Coronary artery (tissue), 2 donors: ENCODE measurements around the gene DLG2.
A peak's percentile ranks its signal among the peaks of the same experiment; 100 is the strongest.

Source experiments
- DNase-seq: peaks from one replicate; pipeline ENCODE4 v3.0.0-alpha.2; 2017; ENCODE audit warnings: low spot score
- H3K27ac ChIP-seq, 2 donors: fragments of 200-600 bp; sonication (generic); one replicate each; pipeline ENCODE4 v1.5.1; 2016 to 2019
- H3K4me3 ChIP-seq: fragments of 200-600 bp; sonication (generic); 2 replicates; pipeline ENCODE4 v1.5.1; 2016; ENCODE audit warnings: mild to moderate bottlenecking, moderate library complexity
- CTCF ChIP-seq: fragments of 200-600 bp; sonication (generic); IDR thresholded peaks from one replicate; pipeline ENCODE4 v1.5.1; 2019; ENCODE audit warnings: antibody characterized with exemption

DLG2 gene

GRCh38 chr11:83693306-83693992 lies 1933.7 kb downstream of the DLG2 start:
- no peak overlapping the region for H3K4me3 ChIP-seq
- no peak for TF ChIP-seq CTCF
- DNase-seq: no peak
- H3K27ac ChIP-seq: no peak overlapping the region

GRCh38 chr11:83692675-83693074 lies 1934.5 kb downstream of the DLG2 start:
- no peak for DNase-seq
- no peak for TF ChIP-seq CTCF
- Histone ChIP-seq H3K4me3 (no peak overlapping the region), H3K27ac (no peak overlapping the region)

GRCh38 chr11:83691451-83691950 lies 1935.6 kb downstream of the DLG2 start:
- H3K27ac ChIP-seq: no peak overlapping the region
- no peak for TF ChIP-seq CTCF
- DNase-seq: no peak
- H3K4me3 ChIP-seq: peak overlapping the region; percentile 46

- TF ChIP-seq CTCF: no peak
- Histone ChIP-seq H3K4me3 (no peak overlapping the region), H3K27ac (no peak overlapping the region)
- DNase-seq: no peak
Measured at GRCh38 chr11:83689144-83689780, 1937.9 kb downstream of the DLG2 start.

- DNase-seq: no peak
- no peak for TF ChIP-seq CTCF
- Histone ChIP-seq H3K27ac (no peak overlapping the region), H3K4me3 (no peak overlapping the region)
Measured at GRCh38 chr11:83687787-83688186, 1939.4 kb downstream of the DLG2 start.

- no peak for TF ChIP-seq CTCF
- no peak overlapping the region for H3K4me3 ChIP-seq
- no peak overlapping the region for H3K27ac ChIP-seq
- no peak for DNase-seq
Measured at GRCh38 chr11:83685730-83686129, 1941.4 kb downstream of the DLG2 start.

GRCh38 chr11:83684071-83684470 lies 1943.1 kb downstream of the DLG2 start:
- Histone ChIP-seq H3K27ac (no peak overlapping the region), H3K4me3 (no peak overlapping the region)
- TF ChIP-seq CTCF: no peak
- DNase-seq: no peak
